ENCODE data around the gene GFOD2. TPM values are rescaled to one million over a fixed set of nuclear protein-coding genes. Genes with fewer than 3 reads are reported as not detected.

GFOD2 gene
- total and polyA plus RNA-seq, 9 donors = 8.3 to 15.9 (median 12.9) TPM

- Histone ChIP-seq H3K4me1 (ENCODE audit: insufficient read depth) (peaks cover 3% of the 10 kb centered on the region), H3K27me3 (no peaks in the 10 kb centered on the region), H3K9me3 (no peaks in the 10 kb centered on the region), H3K4me3 (no peak overlapping the region), H3K27ac (no peak overlapping the region), H3K36me3 (no peaks in the 10 kb centered on the region)
- WGBS, 3 donors = 74 to 91% (median 77%) methylated on average over 1 of the region's 1 CpG
- TF ChIP-seq EP300 (IDR thresholded peaks at IDR 0.05) (no peak), POLR2A (IDR thresholded peaks at IDR 0.05) (no peak)
- TF ChIP-seq, protein P1, sequence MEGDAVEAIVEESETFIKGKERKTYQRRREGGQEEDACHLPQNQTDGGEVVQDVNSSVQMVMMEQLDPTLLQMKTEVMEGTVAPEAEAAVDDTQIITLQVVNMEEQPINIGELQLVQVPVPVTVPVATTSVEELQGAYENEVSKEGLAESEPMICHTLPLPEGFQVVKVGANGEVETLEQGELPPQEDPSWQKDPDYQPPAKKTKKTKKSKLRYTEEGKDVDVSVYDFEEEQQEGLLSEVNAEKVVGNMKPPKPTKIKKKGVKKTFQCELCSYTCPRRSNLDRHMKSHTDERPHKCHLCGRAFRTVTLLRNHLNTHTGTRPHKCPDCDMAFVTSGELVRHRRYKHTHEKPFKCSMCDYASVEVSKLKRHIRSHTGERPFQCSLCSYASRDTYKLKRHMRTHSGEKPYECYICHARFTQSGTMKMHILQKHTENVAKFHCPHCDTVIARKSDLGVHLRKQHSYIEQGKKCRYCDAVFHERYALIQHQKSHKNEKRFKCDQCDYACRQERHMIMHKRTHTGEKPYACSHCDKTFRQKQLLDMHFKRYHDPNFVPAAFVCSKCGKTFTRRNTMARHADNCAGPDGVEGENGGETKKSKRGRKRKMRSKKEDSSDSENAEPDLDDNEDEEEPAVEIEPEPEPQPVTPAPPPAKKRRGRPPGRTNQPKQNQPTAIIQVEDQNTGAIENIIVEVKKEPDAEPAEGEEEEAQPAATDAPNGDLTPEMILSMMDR (IDR thresholded peaks at IDR 0.05) = no peak
- intact Hi-C loops (cut with DNase I) = no loop called here
- DNase-seq = no peak
Measured at GRCh38 chr16:67714522-67714921, 4.6 kb downstream of the GFOD2 start.

- no peaks in the 10 kb centered on the region for H3K9me3 ChIP-seq
- H3K27me3 ChIP-seq = no peaks in the 10 kb centered on the region
- TF ChIP-seq, protein P1 (IDR thresholded peaks at IDR 0.05) = no peak
- TF ChIP-seq EP300 (IDR thresholded peaks at IDR 0.05) (no peak), POLR2A (IDR thresholded peaks at IDR 0.05) (no peak)
- intact Hi-C loops (cut with DNase I) = no loop called here
- 86 to 89% (median 87%) methylated on average over 5 of the region's 5 CpGs for WGBS, 3 donors
- no peaks in the 10 kb centered on the region for H3K36me3 ChIP-seq
- no peak for DNase-seq
- peaks cover 3% of the 10 kb centered on the region for H3K4me1 ChIP-seq (ENCODE audit: insufficient read depth)
- no peak overlapping the region for H3K4me3 ChIP-seq
- no peak overlapping the region for H3K27ac ChIP-seq
Measured at GRCh38 chr16:67713647-67714273, 5.4 kb downstream of the GFOD2 start.

- Histone ChIP-seq H3K27ac (no peak overlapping the region), H3K4me1 (ENCODE audit: insufficient read depth) (no peaks in the 10 kb centered on the region), H3K4me3 (no peak overlapping the region), H3K27me3 (no peaks in the 10 kb centered on the region), H3K36me3 (no peaks in the 10 kb centered on the region), H3K9me3 (no peaks in the 10 kb centered on the region)
- intact Hi-C loops (cut with DNase I) = no loop called here
- WGBS, 3 donors = 88 to 91% (median 91%) methylated on average over 6 of the region's 6 CpGs
- no peak for DNase-seq
- TF ChIP-seq POLR2A (IDR thresholded peaks at IDR 0.05) = no peak
- no peak for TF ChIP-seq EP300 (IDR thresholded peaks at IDR 0.05)
- TF ChIP-seq, protein P1 (IDR thresholded peaks at IDR 0.05) = no peak
Measured at GRCh38 chr16:67710607-67711006, 8.5 kb downstream of the GFOD2 start.

- Histone ChIP-seq H3K4me1 (ENCODE audit: insufficient read depth) (no peaks in the 10 kb centered on the region), H3K9me3 (no peaks in the 10 kb centered on the region), H3K4me3 (no peak overlapping the region), H3K36me3 (no peaks in the 10 kb centered on the region), H3K27me3 (no peaks in the 10 kb centered on the region), H3K27ac (no peak overlapping the region)
- TF ChIP-seq, protein P1 (IDR thresholded peaks at IDR 0.05) = no peak
- TF ChIP-seq EP300 (IDR thresholded peaks at IDR 0.05) (no peak), POLR2A (IDR thresholded peaks at IDR 0.05) (no peak)
- DNase-seq = no peak
- intact Hi-C loops (cut with DNase I) = no loop called here
- WGBS, 3 donors = 89 to 100% (median 96%) methylated on average over 1 of the region's 1 CpG
Measured at GRCh38 chr16:67709050-67709449, 10.1 kb downstream of the GFOD2 start.
